ENCODE results near the gene DCAF8.
"Not testable (repeated sequence)": the region's sequence is repeated elsewhere in the genome, so short reads cannot be mapped to it uniquely, and the experiment has no call there.

The DCAF8 gene

DNA sequence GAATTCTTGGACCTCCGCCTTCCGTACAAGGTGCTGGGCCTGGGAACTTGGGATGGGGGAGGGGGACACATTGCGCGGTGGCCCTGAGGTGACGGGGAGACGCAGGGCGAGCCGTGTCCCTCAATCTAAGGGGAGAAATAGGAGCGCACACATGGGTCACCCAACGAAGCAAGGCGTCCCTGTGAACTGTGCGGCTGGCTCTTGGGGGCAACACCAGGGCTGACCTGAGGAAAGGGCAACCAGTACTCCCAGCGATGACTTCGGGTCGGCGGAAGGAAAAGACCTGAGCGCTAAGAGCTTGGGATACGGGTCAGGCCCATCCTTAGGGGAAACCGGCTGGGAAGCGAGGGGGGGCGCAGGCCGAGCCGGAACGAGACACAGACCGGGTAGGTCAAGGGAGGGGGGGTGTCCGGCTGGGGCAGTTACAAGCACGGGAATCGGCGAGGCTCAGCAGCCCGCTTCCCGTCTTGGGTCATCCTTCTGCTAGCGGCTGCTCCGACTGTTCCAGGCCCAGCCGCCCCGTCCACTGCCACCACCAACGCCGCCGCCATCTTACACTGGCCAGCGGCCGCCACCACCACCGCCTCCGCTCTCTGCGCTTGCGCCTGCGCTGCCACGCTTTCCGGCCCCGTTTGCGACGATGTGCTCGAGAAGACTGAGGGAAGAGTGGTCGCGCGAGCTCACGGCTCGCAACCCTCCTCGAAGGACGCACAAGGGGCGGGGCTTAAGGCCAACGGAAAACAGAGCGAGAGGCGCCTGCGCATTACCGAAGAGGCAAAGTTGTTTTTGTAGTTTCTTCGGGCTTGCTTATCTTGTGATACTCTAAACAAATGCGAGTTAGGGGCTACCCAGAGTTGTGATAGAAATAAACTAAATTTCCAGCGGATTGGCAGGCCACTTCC is at the start of gene DCAF8:
Gene DCAF8 (minus strand): TSS at position 657 of the 902 bp plus-strand sequence. CDS start 18,541 bp downstream, outside the sequence.
- in situ Hi-C loops (cut with MboI; ENCODE audit: low sequenced_read_pairs) = no loop called here

DNA sequence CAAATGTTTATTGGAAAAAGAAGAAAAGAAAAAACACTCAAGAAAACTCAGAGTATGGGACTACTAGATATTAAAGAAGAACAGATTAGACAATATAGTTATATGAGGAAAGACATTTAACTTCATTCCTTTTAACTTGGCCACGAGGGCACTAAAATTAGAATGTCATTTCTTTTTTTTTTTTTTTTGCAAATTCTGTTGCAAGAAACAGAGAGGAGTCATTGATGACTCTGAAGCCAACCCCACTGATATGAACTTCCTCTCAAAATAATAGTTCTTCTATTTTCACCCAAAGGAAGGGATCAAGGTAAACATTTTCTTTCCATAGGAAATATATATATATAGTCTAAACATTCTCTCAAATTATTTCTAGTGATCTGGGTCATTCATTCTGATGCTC is 47.2 kb upstream of the DCAF8 start:
- in situ Hi-C loops (cut with MboI; ENCODE audit: low sequenced_read_pairs) = no loop called here

DNA sequence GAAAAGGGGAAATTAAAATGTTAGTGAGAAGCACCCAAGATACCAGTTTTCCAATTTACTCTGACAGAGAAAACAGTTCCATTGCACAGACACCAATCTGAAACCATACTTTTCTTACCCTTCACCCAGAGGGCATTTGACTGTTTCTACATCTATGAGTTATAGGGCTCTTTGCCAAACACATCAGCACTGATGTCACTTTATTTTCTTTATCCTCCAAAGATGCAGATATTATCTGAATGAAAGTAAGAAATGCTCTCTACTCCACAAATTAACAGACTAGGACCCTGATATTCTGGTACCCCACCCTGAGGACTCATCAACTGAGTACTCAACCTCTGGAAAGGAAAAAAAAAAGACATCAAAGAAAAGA is 46.8 kb upstream of the DCAF8 start:
- in situ Hi-C loops (cut with MboI; ENCODE audit: low sequenced_read_pairs) = no loop called here

DNA sequence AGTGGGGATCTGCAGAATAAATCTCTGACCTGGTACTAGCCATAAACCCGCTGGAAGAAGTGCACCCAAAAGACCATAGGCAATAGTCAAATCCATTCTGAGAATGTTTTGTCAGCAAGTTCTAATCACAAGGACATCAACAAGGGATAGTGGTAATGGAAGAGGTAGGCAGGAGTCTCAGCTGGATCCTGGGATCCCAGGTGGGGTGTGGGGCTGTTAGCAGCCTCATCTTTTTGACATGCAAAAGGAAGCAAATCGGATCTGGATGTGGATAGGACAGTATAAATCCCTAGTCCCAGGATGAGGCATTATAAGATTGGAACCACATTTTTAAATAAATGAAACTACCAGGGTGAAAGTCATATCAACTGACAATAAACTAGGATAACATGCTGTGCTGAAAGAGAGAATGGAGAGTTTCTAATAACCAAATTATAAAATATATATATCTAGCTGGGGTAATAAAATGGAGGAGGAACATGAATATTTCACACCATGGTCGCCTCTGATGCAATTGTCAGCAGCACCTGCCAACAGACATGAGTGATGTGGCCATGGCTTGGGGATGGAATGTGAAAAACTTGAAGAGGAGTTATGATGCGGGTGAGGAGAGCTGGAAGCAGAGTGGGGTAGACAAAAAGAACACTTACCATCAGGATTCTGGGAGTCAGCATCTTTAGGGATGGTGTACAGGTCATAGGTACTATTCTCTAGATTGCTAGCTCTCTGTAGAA is 46.3 kb upstream of the DCAF8 start:
- in situ Hi-C loops (cut with MboI; ENCODE audit: low sequenced_read_pairs) = no loop called here

DNA sequence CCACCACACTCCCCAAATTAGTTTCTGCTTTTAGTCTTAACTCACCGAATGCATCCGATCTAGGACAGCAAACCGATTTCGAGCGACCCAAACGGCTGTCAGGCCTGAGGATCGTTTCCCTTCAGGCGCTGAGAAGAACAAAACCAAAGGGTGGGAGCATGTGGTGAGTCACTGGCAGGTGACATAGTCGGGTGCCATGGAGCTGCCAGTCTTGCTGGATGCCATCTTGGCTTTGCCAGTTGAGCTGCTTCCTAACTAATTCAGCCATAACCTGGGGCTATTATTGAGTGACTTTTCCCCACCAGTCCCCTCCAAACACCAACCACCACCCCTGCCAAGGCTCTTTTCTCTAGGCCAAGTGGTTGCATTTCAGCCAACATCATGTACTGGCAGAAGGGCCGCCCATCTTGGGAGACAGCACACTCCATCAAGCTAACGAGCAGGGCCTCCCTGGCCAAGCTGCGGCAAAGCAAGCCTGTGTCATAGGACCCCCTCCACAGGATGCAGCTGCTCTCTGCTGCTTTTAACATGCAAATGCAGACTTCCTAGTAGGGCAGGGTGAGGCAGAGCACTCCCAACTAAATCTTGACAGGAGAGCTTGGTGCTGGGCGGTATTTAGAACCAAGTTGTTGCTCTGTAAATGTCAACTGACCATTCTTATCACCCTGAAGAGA is 44.9 kb upstream of the DCAF8 start:
- in situ Hi-C loops (cut with MboI; ENCODE audit: low sequenced_read_pairs) = no loop called here

DNA sequence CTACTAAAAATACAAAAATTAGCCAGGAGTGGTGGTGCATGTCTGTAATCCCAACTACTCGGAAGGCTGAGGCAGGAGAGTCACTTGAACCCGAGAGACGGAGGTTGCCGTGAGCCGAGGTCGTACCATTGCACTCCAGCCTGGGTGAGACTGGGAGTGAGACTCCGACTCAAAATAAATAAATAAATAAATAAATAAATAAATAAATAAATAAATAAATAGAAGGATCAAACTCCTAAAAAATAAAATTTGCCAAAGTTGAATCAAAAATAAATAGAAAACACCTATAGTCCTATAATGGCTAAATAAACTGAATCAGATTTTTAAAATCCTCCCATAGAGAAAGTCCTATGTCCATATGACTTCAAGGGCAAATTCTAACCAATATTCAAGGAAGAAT is 37.8 kb upstream of the DCAF8 start:
- in situ Hi-C loops (cut with MboI; ENCODE audit: low sequenced_read_pairs) = no loop called here

DNA sequence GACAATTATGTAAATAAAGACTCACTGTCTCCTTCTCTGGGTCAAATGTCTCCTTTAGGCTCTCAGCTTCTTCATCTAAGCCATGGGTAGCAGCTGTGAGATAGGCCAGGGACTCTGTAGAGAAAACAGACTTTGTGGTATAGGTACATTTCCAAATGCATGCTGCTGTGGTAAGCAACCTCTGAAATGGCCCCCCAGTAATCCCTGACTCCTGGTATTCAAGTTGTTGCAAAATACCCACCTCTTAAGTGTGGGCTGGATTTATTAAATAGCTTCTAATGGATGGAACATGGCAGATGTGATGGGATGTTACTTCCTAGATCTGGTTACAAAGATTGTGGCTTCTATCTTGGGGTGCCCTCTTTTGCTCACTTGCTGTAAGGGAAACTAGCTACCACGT is 33.7 kb upstream of the DCAF8 start:
- in situ Hi-C loops (cut with MboI; ENCODE audit: low sequenced_read_pairs) = no loop called here

DNA sequence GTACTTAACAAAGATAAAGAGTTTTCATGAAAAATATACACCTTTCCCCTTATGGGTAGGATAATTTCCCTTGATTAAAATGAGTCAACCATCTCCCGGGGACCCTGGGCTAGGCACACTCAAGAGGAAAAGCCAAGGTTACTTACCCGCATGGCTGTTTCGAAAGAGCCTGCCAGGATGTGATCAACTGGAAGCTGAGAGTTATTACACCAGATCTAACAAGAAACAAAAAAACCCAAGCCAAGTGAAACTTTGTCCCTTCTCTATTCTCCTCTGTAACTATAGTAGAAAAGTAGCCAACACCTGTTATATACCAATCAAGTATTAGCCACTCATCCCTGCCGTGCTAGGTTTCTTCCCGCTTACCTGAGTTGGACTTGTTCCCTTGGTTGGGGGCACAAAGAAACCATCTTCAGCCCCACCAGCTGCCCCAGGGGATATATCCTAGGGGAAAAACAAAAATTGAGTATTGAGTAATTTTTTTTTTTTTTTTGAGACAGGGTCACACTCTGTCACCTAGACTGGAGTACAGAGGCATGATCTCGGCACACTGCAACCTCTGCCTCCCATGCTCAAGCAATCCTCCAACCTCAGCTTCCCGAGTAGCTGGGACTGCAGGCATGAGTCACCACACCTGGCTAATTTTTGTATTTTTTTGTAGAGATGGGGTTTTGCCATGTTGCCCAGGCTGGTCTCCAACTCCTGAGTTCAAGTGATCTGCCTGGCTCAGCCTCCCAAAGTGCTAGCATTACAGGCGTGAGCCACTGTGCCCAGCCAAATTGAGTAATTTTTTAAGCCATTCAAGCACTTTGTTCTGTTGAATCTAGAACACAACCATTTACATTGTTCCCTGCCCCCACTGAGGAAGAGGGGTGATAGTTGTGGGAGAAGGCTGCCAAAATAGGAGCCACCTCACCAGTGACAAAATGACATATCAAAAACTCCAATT is 30.9 kb upstream of the DCAF8 start:
- in situ Hi-C loops (cut with MboI; ENCODE audit: low sequenced_read_pairs) = no loop called here

DNA sequence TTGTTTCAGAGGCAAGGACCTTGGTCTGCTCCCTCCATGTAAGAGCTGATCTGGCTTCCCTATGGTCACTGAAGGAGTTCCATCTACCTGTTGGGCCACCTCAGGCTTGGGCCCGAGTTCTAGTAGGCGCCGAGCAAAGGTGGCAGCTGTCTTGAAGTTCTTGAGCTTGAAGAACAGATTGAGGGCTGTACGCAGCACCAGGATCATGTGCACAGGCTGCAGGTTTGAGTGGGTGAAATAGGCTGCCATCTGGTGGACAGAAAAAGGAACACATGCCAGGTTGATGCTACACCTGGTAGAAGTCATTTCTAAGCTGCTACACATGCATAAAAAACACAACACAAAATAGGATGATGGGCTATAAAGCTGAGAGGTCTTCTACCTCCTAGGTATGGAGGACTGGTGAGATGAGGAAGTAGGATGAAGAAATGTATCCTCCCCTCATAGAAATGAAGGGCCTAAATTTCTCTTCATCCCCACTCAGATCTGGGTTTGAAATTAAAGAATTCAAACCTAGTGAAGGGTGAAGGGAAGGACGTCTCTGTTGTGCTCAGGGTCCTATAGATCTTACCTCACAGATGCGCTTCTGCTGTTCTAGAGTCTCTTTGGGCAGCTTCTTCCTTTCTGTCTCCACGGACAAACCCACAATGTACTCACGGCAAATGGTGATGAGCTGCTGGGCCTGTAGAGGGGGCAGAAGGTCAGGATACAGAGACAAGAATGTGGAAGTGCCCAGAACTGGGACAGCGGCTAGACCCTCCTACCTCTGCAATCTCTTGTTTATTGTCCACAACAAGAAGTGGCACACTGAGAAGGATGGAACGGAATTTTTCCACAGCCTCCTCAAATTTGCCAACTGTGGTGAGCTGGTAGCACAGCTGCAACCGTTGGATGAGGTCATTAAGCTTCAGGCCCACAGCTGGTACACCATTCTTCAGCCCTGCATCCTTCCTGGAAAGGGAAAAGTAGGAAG is 29.2 kb upstream of the DCAF8 start:
- in situ Hi-C loops (cut with MboI; ENCODE audit: low sequenced_read_pairs) = no loop called here

DNA sequence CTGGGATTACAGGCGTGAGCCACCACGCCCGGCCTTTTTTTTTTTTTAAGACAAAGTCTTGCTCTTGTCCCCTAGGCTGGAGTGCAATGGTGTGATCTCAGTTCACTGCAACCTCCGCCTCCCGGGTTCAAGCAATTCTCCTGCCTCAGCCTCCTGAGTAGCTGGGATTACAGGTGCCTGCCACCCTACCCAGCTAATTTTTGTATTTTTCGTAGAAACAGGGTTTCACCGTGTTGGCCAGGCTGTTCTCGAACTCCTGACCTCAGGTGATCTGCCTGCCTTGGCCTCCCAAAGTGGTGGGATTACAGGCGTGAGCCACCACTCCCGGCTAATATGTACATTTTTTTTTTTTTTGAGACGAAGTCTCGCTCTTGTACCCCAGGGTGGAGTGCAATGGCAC is 25.4 kb upstream of the DCAF8 start:
- in situ Hi-C loops (cut with MboI; ENCODE audit: low sequenced_read_pairs) = not testable (repeated sequence)

DNA sequence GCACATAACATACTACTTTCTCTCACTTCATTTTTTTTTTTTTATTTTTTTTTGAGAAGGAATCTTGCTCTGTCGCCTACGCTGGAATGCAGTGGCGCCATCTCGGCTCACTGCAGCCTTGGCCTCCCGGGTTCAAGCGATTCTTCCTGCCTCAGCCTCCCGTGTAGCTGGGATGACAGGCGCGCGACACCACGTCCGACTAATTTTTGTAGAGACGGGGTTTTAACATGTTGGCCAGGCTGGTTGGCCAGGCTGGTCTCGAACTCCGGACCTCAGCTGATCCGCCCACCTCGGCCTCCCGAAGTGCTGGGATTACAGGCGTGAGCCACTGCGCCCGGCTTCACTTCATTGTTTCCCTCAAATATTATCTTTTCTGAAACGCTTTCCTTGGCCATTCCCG is 23.2 kb upstream of the DCAF8 start:
- in situ Hi-C loops (cut with MboI; ENCODE audit: low sequenced_read_pairs) = no loop called here

DNA sequence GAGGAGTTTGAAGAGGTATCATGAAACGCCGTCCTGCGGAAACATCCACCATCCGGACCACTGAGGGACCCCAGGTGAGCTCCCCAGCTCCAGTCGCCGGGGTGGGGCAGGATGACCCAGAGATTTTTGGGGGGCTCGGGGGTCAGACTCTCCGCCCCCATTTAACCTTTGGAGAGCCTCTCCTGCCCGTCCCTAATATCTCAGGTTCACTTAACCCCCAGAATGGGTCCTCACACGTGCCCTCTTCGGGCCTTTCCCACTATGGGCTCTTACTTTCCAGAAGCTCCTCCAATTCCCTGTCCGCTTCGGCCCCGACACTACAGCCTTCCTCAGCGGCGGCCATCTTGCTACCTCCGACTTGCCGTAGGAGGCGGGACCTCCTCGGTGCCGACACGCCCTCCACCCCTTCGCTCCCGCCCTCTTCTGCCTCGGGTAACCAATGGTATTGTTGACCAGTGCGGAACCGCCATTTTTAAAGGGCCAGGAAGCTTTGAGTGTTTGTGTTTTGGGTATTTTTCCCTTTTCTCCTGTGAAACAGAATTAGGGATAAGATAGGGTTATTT is 22.5 kb upstream of the DCAF8 start, which contains the start of gene PEX19:
Gene PEX19 (minus strand): TSS at position 352 of the 563 bp plus-strand sequence. CDS start 9 bp downstream, at position 343.
- in situ Hi-C loops (cut with MboI; ENCODE audit: low sequenced_read_pairs) = no loop called here

DNA sequence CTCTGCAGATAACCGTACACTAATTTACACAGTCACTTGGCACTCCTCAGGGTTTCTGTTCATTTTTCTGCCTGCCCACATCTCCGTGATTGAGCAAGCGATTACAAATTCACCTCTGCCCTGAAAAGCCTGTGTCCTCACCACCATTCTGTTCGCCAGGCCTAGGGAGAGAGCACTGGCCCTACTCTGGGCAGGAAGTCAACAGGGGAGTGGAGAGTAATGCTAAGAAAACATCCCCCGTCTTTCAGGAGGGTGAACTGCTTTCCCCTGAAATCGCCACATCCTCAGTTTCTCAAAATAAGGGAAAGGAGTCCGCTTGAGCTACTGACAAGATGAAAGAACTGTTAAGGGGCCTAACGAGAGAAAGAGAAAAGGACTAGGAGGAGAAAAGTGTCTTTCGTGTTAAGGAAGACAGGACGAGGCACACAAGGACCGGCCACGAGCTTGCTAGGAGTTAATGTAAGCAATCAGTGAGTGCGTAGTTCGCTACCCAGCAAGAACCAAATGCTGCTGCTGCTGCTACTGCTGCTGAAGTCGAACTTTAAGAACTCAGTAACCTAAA is 22.0 kb upstream of the DCAF8 start:
- in situ Hi-C loops (cut with MboI; ENCODE audit: low sequenced_read_pairs) = no loop called here

DNA sequence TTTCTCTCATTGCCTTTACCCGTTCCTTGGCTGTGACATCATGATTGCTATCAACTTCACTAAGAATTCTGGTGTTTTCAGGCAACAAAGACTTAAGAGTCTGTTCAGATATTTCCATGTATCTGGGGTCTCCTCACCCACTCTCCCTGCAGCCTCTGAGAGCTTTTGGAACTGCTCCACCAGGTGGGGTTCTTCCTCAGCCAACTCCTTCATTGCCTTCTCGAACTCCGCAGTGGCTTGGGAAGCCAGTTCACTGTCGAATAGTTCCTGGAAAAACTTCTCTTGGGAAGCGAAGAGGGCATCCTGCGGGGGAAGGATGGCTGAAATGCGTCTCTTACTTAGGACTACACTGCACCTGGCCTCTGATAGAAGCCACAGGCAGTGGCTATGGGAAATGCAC is 20.5 kb upstream of the DCAF8 start:
- in situ Hi-C loops (cut with MboI; ENCODE audit: low sequenced_read_pairs) = no loop called here

DNA sequence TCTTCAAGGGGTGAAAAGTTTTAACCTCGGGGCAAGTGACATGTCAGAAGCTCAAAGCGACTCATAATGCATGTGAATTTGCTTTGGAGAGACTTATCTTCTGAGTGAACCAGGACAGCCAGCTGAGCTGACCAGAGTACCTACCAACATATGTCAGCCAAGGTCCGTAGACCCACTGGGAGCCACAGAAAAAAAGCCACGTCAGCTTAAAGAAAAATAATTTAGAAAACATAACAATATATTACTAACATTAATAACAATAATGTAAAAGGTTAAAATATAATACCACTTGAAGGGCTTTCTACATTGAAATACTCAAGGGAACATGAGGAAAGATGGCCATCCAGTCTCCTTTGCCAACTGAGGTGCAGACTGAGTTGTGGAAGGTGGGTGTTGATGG is 15.6 kb upstream of the DCAF8 start:
- in situ Hi-C loops (cut with MboI; ENCODE audit: low sequenced_read_pairs) = no loop called here

DNA sequence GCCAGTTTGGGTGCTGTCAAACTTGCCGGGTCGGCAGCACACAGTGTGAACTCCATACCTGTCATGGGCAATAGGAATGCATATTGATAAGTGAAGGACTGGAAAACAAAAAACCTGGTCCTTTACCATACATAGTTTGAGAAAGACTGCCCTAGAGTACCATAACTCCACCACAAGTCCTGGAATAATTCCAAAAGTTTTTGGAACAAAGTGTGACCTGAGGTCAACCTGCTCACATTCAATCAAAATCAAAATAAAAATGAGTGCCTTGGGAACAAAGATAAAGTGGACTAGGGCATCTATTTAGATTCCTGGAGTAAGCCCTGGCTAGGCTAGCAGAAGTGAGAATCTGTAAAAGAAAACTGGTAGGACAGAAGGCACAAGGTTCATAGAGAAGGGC is 15.0 kb upstream of the DCAF8 start:
- in situ Hi-C loops (cut with MboI; ENCODE audit: low sequenced_read_pairs) = no loop called here

DNA sequence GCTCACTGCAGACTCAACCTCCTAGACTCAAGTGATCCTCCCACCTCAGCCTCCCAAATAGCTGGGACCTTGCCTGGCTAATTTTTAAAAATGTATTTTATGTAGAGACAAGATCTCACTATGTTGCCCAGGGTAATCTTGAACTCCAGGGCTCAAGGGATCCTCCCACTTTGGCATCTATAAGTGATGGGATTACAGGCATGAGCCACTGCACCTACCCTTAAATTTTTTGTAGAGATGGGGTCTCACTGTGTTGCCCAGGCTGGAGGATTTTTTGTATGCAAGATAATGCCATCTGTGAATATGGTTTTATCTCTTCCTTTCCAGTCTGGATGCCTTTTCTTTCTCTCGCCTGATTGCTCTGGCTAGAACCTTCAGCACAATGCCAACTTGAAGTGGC is 8.7 kb upstream of the DCAF8 start:
- in situ Hi-C loops (cut with MboI; ENCODE audit: low sequenced_read_pairs) = no loop called here

DNA sequence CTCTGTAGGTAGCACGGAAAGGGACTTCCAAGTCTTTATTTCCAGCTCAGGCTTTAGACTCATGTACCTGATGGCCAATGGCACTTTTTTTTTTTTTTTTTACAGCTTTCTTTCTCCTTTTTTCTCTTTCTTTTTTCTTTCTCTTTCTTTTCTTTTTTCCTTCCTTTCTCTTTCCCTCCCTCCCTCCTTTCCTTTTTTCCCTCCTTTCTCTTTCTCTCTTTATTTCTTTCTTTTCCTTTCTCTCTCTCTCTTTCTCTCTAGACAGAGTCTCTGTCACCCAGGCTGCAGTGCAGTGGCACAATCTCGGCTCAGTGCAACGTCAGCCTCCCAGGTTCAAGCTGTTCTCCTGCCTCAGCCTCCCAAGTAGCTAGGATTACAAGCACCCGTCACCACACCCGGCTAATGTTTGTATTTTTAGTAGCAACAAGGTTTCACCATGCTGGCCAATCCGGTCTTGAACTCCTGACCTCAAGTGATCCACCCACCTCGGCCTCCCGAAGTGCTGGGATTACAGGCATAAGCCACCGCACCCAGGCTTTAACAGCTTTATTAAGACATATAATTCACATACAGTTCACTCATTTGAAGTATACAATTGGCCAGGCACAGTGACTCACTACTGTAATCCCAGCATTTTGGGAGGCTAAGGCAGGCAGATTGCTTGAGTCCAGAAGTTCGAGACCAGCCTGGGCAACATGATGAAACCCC is 5.1 kb upstream of the DCAF8 start:
- in situ Hi-C loops (cut with MboI; ENCODE audit: low sequenced_read_pairs) = no loop called here

All from hTERT RPE-1 (cell line).